GM12892 (cell line): Measurements from ENCODE around the gene TARBP2.

ENCODE experiments used
- POLR2A ChIP-seq: IDR thresholded peaks from 2 replicates; pipeline ENCODE4 v1.6.1; 2011; ENCODE audit warnings: low read depth, low read length, control low read depth
- TAF1 ChIP-seq: IDR thresholded peaks from 2 replicates; pipeline ENCODE4 v1.6.1; 2011; ENCODE audit warnings: low read depth, mild to moderate bottlenecking, control low read depth, low read length, borderline replicate concordance

- no peak for TF ChIP-seq POLR2A
- TF ChIP-seq TAF1, result no peak
Measured at GRCh38 chr12:53479331-53479730, 21.8 kb upstream of the TARBP2 start.
